Activated CD4-positive, alpha-beta T cell treated with anti-CD3 and anti-CD28 coated beads, Interleukin-2, Interleukin-6, amounts not matched to agents 100 ng/mL and 50 ng/mL, durations not matched to agents 16 hours and 8 hours (primary cell): ENCODE measurements around the gene CDK5RAP2.
"Not testable (repeated sequence)": the region's sequence is repeated elsewhere in the genome, so short reads cannot be mapped to it uniquely, and the experiment has no call there.

Source experiments
- DNase-seq: peaks from one replicate; pipeline ENCODE4 v3.0.0-alpha.2; 2020

The CDK5RAP2 gene

GRCh38 chr9:120580051-120580896, at the start of gene CDK5RAP2:
TSS of gene CDK5RAP2 (minus strand) at chr9:120580167. CDS start at chr9:120579978, 189 bp downstream.
- peak; percentile 97 for DNase-seq

GRCh38 chr9:120628925-120629497, 49.0 kb upstream of the CDK5RAP2 start:
- DNase-seq: not testable (repeated sequence)

- DNase-seq: no peak
These were observed 48.4 kb upstream of the CDK5RAP2 start for GRCh38 chr9:120628207-120628924.

GRCh38 chr9:120627073-120627472, 47.1 kb upstream of the CDK5RAP2 start:
- no peak for DNase-seq

- DNase-seq: no peak
These were observed 46.5 kb upstream of the CDK5RAP2 start for GRCh38 chr9:120626512-120626911.

- DNase-seq: no peak
These were observed 45.3 kb upstream of the CDK5RAP2 start for GRCh38 chr9:120625222-120625621.

GRCh38 chr9:120622790-120623189, 42.8 kb upstream of the CDK5RAP2 start:
- no peak for DNase-seq

- no peak for DNase-seq
These were observed 42.0 kb upstream of the CDK5RAP2 start for GRCh38 chr9:120621941-120622340.

- DNase-seq: peak; percentile 68
These were observed 40.0 kb upstream of the CDK5RAP2 start for GRCh38 chr9:120619751-120620655.

GRCh38 chr9:120616966-120617935, 37.3 kb upstream of the CDK5RAP2 start:
- no peak for DNase-seq

- DNase-seq: no peak
These were observed 32.3 kb upstream of the CDK5RAP2 start for GRCh38 chr9:120612218-120612617.

GRCh38 chr9:120611690-120612068, 31.7 kb upstream of the CDK5RAP2 start:
- DNase-seq: no peak

- no peak for DNase-seq
These were observed 31.2 kb upstream of the CDK5RAP2 start for GRCh38 chr9:120610975-120611689.

- DNase-seq: no peak
These were observed 29.7 kb upstream of the CDK5RAP2 start for GRCh38 chr9:120609636-120610035.

- no peak for DNase-seq
These were observed 28.5 kb upstream of the CDK5RAP2 start for GRCh38 chr9:120608421-120608820.

GRCh38 chr9:120603591-120603990, 23.6 kb upstream of the CDK5RAP2 start:
- no peak for DNase-seq

- DNase-seq: no peak
These were observed 23.0 kb upstream of the CDK5RAP2 start for GRCh38 chr9:120603010-120603409.

- DNase-seq: no peak
These were observed 13.9 kb upstream of the CDK5RAP2 start for GRCh38 chr9:120593955-120594277.

GRCh38 chr9:120593250-120593954, 13.4 kb upstream of the CDK5RAP2 start:
- no peak for DNase-seq

GRCh38 chr9:120592210-120592609, 12.2 kb upstream of the CDK5RAP2 start:
- DNase-seq: no peak
